DOHH2 (cell line): Measurements from ENCODE around the gene ADAMTS2.

Experiments used
- H3F3A ChIP-seq: fragments of 200-600 bp; sonication (generic), shearing (Covaris generic); 2 replicates; pipeline ENCODE4 v1.6.0; 2016; ENCODE audit warnings: antibody characterized with exemption, mild to moderate bottlenecking; ENCODE audit not compliant: control insufficient read depth, insufficient read depth
- H3K27ac ChIP-seq: fragments of 200-600 bp; sonication (generic); 2 replicates; pipeline ENCODE4 v1.5.1; 2014; ENCODE audit warnings: low read depth, mild to moderate bottlenecking, low read length, moderate library complexity
- H3K27me3 ChIP-seq: fragments of 200-600 bp; sonication (generic); 2 replicates; pipeline ENCODE4 v1.6.1; 2014; ENCODE audit warnings: mild to moderate bottlenecking, low read length, mixed read lengths; ENCODE audit not compliant: control insufficient read depth
- H3K36me3 ChIP-seq: fragments of 200-600 bp; sonication (generic); 2 replicates; pipeline ENCODE4 v1.6.1; 2014; ENCODE audit warnings: mild to moderate bottlenecking, low read length, moderate library complexity, mixed read lengths; ENCODE audit not compliant: control insufficient read depth
- H3K4me1 ChIP-seq: fragments of 200-600 bp; sonication (generic); 2 replicates; pipeline ENCODE4 v1.6.1; 2014; ENCODE audit warnings: mild to moderate bottlenecking, low read length, mixed read lengths; ENCODE audit not compliant: control insufficient read depth
- H3K4me2 ChIP-seq: fragments of 200-600 bp; sonication (generic); 2 replicates; pipeline ENCODE4 v1.6.0; 2014; ENCODE audit warnings: mild to moderate bottlenecking, low read length, moderate library complexity
- H3K4me3 ChIP-seq: fragments of 200-600 bp; sonication (generic); 2 replicates; pipeline ENCODE4 v1.5.1; 2014; ENCODE audit warnings: mild to moderate bottlenecking, low read length, mixed read lengths
- H3K79me2 ChIP-seq: fragments of 200-600 bp; sonication (generic); 2 replicates; pipeline ENCODE4 v1.6.1; 2014; ENCODE audit warnings: mild to moderate bottlenecking, low read length, mixed read lengths; ENCODE audit not compliant: control insufficient read depth
- H3K9me2 ChIP-seq: fragments of 200-600 bp; sonication (generic); replicated peaks from 2 replicates; pipeline ENCODE4 v1.6.1; 2014; ENCODE audit warnings: mild to moderate bottlenecking, low read length, mixed read lengths; ENCODE audit not compliant: control insufficient read depth
- H3K9me3 ChIP-seq: fragments of 200-600 bp; sonication (generic); 2 replicates; pipeline ENCODE4 v1.6.1; 2014; ENCODE audit warnings: antibody characterized with exemption, low read length, mixed read lengths; ENCODE audit not compliant: control insufficient read depth, insufficient read depth
- H4K20me1 ChIP-seq: fragments of 200-600 bp; sonication (generic); 2 replicates; pipeline ENCODE4 v1.6.0; 2014; ENCODE audit warnings: low read depth, mild to moderate bottlenecking, antibody characterized with exemption, low read length, moderate library complexity; ENCODE audit not compliant: control insufficient read depth, insufficient read depth
- CTCF ChIP-seq: fragments of 200-600 bp; sonication (generic); IDR thresholded peaks from one replicate; pipeline ENCODE4 v1.5.1; 2014; ENCODE audit warnings: antibody characterized with exemption, mild to moderate bottlenecking, low read depth, low read length; ENCODE audit not compliant: poor library complexity, severe bottlenecking
- EZH2phosphoT487 ChIP-seq: fragments of 200-600 bp; sonication (generic); IDR thresholded peaks from 2 replicates; pipeline ENCODE4 v1.6.1; 2017; ENCODE audit warnings: borderline replicate concordance, mild to moderate bottlenecking, antibody characterized with exemption, low read length, moderate library complexity, mixed read lengths

Gene ADAMTS2

GRCh38 chr5:179139111-179139935 lies 205.9 kb downstream of the ADAMTS2 start:
- H3K9me3 ChIP-seq = no peaks in the 10 kb centered on the region
- TF ChIP-seq EZH2phosphoT487 (no peak), CTCF (no peak)
- H3K27me3 ChIP-seq = no peaks in the 10 kb centered on the region
- no peak overlapping the region for H3K4me3 ChIP-seq
- no peaks in the 10 kb centered on the region for H3K4me1 ChIP-seq
- no peak overlapping the region for H3K27ac ChIP-seq
- no peaks in the 10 kb centered on the region for H4K20me1 ChIP-seq
- H3F3A ChIP-seq = no peaks in the 10 kb centered on the region
- H3K9me2 ChIP-seq = no peaks in the 10 kb centered on the region
- no peak overlapping the region for H3K4me2 ChIP-seq
- no peaks in the 10 kb centered on the region for H3K79me2 ChIP-seq
- H3K36me3 ChIP-seq = no peaks in the 10 kb centered on the region

GRCh38 chr5:179138568-179138925 lies 206.7 kb downstream of the ADAMTS2 start:
- Histone ChIP-seq H4K20me1 (no peaks in the 10 kb centered on the region), H3K36me3 (no peaks in the 10 kb centered on the region), H3K4me2 (no peak overlapping the region), H3K4me1 (no peaks in the 10 kb centered on the region), H3K4me3 (no peak overlapping the region), H3F3A (no peaks in the 10 kb centered on the region), H3K79me2 (no peaks in the 10 kb centered on the region), H3K27ac (no peak overlapping the region), H3K27me3 (no peaks in the 10 kb centered on the region), H3K9me2 (no peaks in the 10 kb centered on the region), H3K9me3 (no peaks in the 10 kb centered on the region)
- TF ChIP-seq CTCF (no peak), EZH2phosphoT487 (no peak)

GRCh38 chr5:179137643-179138567 lies 207.4 kb downstream of the ADAMTS2 start:
- no peak overlapping the region for H3K4me2 ChIP-seq
- TF ChIP-seq EZH2phosphoT487 (no peak), CTCF (no peak)
- no peaks in the 10 kb centered on the region for H3K4me1 ChIP-seq

More at GRCh38 chr5:179137643-179138567, 207.4 kb downstream of the ADAMTS2 start:
- no peaks in the 10 kb centered on the region for H4K20me1 ChIP-seq
- no peaks in the 10 kb centered on the region for H3K9me3 ChIP-seq
- H3K27ac ChIP-seq = no peak overlapping the region
- no peaks in the 10 kb centered on the region for H3K9me2 ChIP-seq
- H3K27me3 ChIP-seq = no peaks in the 10 kb centered on the region
- no peaks in the 10 kb centered on the region for H3K79me2 ChIP-seq
- H3K4me3 ChIP-seq = no peak overlapping the region
- H3K36me3 ChIP-seq = no peaks in the 10 kb centered on the region
- no peaks in the 10 kb centered on the region for H3F3A ChIP-seq
